ENCODE results near the gene LAMB4. TPM values are rescaled to one million over a fixed set of nuclear protein-coding genes. Genes with fewer than 3 reads are reported as not detected.
A peak's percentile ranks its signal among the peaks of the same experiment; 100 is the strongest.

LAMB4 gene
- total RNA-seq, 2 experiments from 2014 or later, result not detected

DNA sequence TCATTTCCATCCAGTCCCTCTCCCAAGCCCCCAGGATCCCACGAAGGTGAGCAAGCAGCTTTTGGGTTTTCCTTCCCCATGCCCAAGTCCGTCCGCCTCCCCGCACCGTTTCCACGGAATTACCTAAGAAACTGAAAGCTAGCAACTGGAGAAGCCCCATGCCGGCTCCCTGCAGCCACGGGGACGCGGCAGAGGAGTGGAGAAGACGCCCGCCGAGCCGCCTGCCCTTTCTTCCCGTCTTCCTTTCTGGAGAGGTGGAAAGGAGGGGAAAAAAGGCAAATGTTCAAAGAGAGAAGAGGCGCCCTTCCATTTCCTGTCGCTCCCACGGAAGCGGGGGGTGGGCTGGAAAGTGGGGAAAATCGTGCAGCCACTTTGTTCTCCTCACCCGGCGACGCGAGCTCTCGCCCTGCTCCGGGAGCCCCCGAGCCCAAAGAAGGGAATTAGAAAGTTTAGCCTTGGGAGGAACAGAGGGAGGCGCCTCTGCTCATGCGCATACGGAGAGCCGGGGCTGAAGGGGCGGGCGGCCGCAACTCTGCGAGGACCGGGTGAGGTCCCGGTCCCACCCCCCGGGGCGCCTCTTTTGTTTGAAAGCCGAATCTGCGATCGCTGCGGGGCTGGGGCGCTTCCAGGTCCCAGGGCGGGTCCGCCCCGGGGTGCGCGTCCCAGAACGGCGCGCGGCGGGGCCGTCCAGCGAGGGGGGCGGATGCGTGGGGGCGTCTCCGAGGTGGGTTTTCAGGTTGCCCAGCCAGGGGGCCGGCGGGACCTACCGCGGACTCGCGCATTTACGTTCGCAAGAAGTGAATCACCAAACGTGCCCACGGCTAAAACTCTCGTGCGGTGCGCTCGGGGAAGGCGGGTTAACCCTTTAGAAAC, 127.2 kb downstream of the LAMB4 start, which contains the start of gene LAMB1:
Gene LAMB1, minus strand, starts transcription at position 436 of the 873 bp plus-strand sequence. Its CDS starts 276 bp downstream, at position 160.
- H3K4me3 Mint-ChIP-seq, result peak within 1 kb of the TSS; percentile 68
- ChIA-PET CTCF (interaction anchor here (0.9 to 1.7 kb wide), 3 partner anchors 14 to 94 kb away, joined by 3 to 4 read pairs (median 3); no protein-coding TSS in a partner anchor), POLR2A (interaction anchor here (0.8 to 1.1 kb wide), 2 partner anchors 16 to 112 kb away, joined by 3 to 4 read pairs; partner anchors contain the start of gene DLD)
- DNase-seq (peak; percentile 34), ATAC-seq (peak; percentile 64)
- intact Hi-C loops (cut with micrococcal nuclease), result no loop called here
- peaks cover 19% of the 10 kb centered on the region for H3K4me1 Mint-ChIP-seq (ENCODE audit: low read depth)
- H3K27ac Mint-ChIP-seq, result no peak within 1 kb of the TSS
- no peaks in the 10 kb centered on the region for H3K9me3 Mint-ChIP-seq
- H3K36me3 Mint-ChIP-seq (ENCODE audit: low read depth), result no peaks in the 10 kb centered on the region
- peaks cover 57% of the 10 kb centered on the region for H3K27me3 Mint-ChIP-seq
- TF ChIP-seq, protein P1, sequence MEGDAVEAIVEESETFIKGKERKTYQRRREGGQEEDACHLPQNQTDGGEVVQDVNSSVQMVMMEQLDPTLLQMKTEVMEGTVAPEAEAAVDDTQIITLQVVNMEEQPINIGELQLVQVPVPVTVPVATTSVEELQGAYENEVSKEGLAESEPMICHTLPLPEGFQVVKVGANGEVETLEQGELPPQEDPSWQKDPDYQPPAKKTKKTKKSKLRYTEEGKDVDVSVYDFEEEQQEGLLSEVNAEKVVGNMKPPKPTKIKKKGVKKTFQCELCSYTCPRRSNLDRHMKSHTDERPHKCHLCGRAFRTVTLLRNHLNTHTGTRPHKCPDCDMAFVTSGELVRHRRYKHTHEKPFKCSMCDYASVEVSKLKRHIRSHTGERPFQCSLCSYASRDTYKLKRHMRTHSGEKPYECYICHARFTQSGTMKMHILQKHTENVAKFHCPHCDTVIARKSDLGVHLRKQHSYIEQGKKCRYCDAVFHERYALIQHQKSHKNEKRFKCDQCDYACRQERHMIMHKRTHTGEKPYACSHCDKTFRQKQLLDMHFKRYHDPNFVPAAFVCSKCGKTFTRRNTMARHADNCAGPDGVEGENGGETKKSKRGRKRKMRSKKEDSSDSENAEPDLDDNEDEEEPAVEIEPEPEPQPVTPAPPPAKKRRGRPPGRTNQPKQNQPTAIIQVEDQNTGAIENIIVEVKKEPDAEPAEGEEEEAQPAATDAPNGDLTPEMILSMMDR (IDR thresholded peaks at IDR 0.05), result no peak

DNA sequence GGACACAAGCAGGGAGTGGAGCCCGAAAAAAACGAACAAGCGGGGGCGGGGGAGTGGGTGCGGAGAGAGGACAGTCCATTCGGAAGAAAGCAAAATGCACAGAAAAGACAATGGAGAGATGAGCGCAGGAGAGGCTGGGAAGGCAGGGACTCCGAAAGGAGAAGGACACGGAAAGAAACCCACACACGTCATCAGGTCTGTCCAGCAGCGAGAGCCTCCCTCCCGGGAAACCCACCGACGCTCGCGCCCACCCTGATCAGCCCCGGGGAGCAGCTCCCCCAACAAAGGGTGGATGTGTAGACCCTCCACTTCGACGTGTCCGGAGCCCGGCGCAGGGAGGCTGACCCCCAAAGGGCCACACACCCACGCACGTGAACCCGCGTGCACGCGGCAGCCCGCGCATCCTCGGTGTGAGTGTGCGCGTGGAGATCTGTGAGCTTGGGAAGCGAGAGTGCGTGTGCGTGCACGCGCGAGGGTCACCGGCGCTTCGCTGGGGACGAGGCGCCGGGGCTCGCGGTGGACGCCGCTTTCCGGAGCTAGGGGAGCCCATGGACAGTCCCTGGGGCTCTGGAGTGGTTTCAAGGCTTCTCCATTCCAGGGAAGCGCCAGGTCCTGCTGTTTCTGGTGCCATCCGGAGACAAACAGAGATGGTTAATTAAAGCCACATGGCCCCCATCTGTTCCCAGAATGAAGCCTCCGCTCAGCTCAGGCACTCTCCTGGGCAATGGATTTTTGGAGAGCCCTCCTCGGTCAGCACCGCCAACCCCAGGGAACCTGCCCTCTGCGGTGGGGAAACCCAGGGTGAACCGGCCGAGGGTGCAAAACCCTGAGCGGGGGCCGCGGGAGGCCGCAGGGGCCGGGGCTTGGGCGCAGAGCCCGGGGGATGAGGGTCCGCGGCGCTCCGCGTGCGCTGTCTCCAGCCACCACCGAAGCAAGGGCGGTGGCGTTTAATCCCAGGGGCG, 128.1 kb downstream of the LAMB4 start:
- no peak for DNase-seq
- no peaks in the 10 kb centered on the region for H3K9me3 Mint-ChIP-seq
- ChIA-PET POLR2A (no interaction called here), CTCF (no interaction called here)
- no peaks in the 10 kb centered on the region for H3K36me3 Mint-ChIP-seq (ENCODE audit: low read depth)
- H3K27me3 Mint-ChIP-seq, result peaks cover 54% of the 10 kb centered on the region
- TF ChIP-seq, protein P1 (IDR thresholded peaks at IDR 0.05), result no peak
- intact Hi-C loops (cut with micrococcal nuclease), result no loop called here
- peaks cover 19% of the 10 kb centered on the region for H3K4me1 Mint-ChIP-seq (ENCODE audit: low read depth)
- peak overlapping the region; percentile 68 for H3K4me3 Mint-ChIP-seq
- H3K27ac Mint-ChIP-seq, result no peak overlapping the region
- ATAC-seq, result no peak

DNA sequence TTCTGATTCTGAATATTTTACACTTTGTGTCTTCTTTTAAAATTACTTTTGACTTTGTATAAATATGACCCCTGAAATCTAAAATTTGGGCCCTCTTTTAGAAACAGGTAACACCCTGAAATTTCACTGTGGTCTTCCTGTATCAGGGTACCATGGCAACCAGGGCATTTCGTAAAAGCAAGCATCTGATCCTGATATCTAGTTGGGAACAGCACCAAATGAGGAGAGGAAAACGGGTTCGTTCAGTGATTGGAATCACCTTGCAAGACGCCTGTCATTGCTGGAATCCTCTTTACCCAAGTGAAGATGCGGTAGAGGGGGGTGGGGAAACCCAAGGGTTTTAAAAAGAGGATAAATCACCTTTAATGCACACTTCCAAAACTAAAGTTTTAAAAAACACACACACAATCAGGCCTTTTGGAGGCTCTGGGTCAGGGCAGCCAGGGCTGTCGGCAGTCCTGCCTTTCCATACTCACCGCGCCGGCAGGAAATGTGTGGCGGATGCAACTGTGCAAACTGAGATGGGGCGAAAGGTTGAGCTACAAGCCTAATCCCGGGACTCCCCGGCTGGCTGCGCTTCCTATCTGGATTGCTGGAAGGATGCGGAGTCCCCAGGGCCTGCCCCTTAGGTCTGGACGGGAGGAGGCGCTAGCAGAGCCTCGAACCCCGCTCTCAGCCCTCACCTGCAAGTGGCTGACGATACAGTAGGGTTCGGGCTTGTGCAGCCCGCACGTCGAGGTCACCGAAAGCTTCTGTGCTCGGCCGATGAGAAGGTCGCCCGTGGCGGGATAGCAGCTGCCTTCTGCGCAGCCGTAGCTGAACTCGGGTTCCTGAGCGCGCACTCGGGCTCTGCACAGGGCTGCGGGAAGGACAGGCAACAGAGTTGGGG, 129.0 kb downstream of the LAMB4 start:
- DNase-seq, result peak; percentile 5
- Mint-ChIP-seq H3K27me3 (peaks cover 53% of the 10 kb centered on the region), H3K4me1 (ENCODE audit: low read depth) (peaks cover 19% of the 10 kb centered on the region), H3K4me3 (peak overlapping the region; percentile 59), H3K36me3 (ENCODE audit: low read depth) (no peaks in the 10 kb centered on the region), H3K27ac (no peak overlapping the region), H3K9me3 (no peaks in the 10 kb centered on the region)
- ChIA-PET CTCF (interaction anchor here (1.0 kb wide), 1 partner anchor 145 kb away, joined by 3 read pairs; no protein-coding TSS in a partner anchor), POLR2A (no interaction called here)
- TF ChIP-seq, protein P1 (IDR thresholded peaks at IDR 0.05), result no peak
- peak; percentile 13 for ATAC-seq
- intact Hi-C loops (cut with micrococcal nuclease), result no loop called here

DNA sequence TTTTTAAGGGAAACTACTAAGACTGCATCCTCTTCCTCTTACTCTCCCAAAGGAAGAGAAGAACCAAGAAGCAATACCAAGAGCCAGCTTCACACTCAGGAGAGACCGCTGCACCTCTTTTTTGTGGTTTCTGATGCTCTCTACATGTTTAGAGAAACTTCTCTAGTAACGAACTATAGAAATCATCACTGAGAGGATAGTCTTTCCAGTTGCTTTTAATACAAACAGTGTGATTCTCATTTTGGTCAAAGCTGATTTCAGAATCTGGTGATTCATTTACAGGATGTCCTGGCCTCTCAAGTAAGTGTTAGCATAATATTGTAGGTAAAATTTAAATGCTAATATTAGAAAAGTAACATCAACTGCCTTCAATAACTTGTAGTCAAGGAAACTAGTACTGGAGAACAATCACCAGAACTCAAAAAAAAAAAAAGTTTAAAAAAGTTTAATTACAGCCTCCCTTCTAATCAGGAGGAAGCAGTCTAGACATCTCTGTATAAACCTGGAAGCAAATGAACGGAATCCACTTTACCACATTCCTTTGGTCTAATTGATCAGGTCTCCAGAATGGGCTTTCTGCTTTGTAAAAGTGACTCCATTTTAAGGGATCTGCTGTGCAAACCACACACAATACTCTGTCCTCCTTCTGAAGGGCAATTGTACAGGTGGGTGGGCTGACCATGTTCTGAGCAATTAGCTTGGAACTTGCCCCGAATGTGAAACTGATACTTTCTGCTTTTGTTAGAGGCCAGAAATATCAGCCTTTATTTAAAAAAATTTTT, 130.2 kb downstream of the LAMB4 start:
- ATAC-seq (no peak), DNase-seq (no peak)
- CTCF ChIA-PET, result interaction anchor here (1.0 kb wide), 1 partner anchor 146 kb away, joined by 3 read pairs; no protein-coding TSS in a partner anchor
- Mint-ChIP-seq H3K27me3 (peaks cover 53% of the 10 kb centered on the region), H3K27ac (no peak overlapping the region), H3K9me3 (no peaks in the 10 kb centered on the region), H3K36me3 (ENCODE audit: low read depth) (no peaks in the 10 kb centered on the region), H3K4me3 (no peak overlapping the region), H3K4me1 (ENCODE audit: low read depth) (peaks cover 19% of the 10 kb centered on the region)
- TF ChIP-seq, protein P1 (IDR thresholded peaks at IDR 0.05), result no peak
- POLR2A ChIA-PET, result no interaction called here
- intact Hi-C loops (cut with micrococcal nuclease), result no loop called here
